Heart left ventricle (tissue), 16 donors: ENCODE measurements around the gene PRCC. TPM values are rescaled to one million over a fixed set of nuclear protein-coding genes. Genes with fewer than 3 reads are reported as not detected.
A peak's percentile ranks its signal among the peaks of the same experiment; 100 is the strongest.
"Not testable (repeated sequence)": the region's sequence is repeated elsewhere in the genome, so short reads cannot be mapped to it uniquely, and the experiment has no call there.

ENCODE experiments used
- ATAC-seq, 4 donors: fragments of 200-7000 bp; cut with Tn5 transposase; one replicate each; pipeline ENCODE4 v1.9.1; 2020 to 2022; ENCODE audit warnings: moderate library complexity in 4 of 4, mild to moderate bottlenecking in 3 of 4, moderate number of reproducible peaks in 1 of 4
- DNase-seq, 5 donors: peaks; one replicate each; pipeline ENCODE4 v3.0.0-alpha.2; 2020
- H3K27ac ChIP-seq, 12 donors: fragments of 200-600 bp; sonication (generic) in 4 of 12; one replicate each; pipeline versions ENCODE4 v1.5.0 to v1.8.0; 2016 to 2022; ENCODE audit warnings: mild to moderate bottlenecking in 2 of 12
- H3K27me3 ChIP-seq, 9 donors: fragments of 200-600 bp; sonication (generic) in 2 of 9; one replicate each; pipeline versions ENCODE4 v1.5.1 to v1.8.0; 2016 to 2022; ENCODE audit warnings: mild to moderate bottlenecking in 3 of 9
- H3K36me3 ChIP-seq, 9 donors: fragments of 200-600 bp; sonication (generic) in 2 of 9; one replicate each; pipeline versions ENCODE4 v1.5.0 to v1.8.0; 2018 to 2022; ENCODE audit warnings: mild to moderate bottlenecking in 2 of 9
- H3K4me1 ChIP-seq, 12 donors: fragments of 200-600 bp; sonication (generic) in 4 of 12; one replicate each; pipeline versions ENCODE4 v1.5.0 to v1.8.0; 2016 to 2022; ENCODE audit warnings: mild to moderate bottlenecking in 3 of 12
- H3K4me3 ChIP-seq, 12 donors: fragments of 200-600 bp; sonication (generic) in 4 of 12; one replicate each; pipeline versions ENCODE4 v1.5.0 to v1.8.0; 2017 to 2022; ENCODE audit warnings: mild to moderate bottlenecking in 9 of 12, moderate library complexity in 4 of 12
- H3K9me3 ChIP-seq, 12 donors: fragments of 200-600 bp; sonication (generic) in 4 of 12; one replicate each; pipeline versions ENCODE4 v1.5.0 to v1.8.0; 2016 to 2022; ENCODE audit warnings: mild to moderate bottlenecking in 1 of 12
- POLR2A ChIP-seq, 2 donors: fragments of 450-650 bp; IDR thresholded peaks; one replicate each; pipeline ENCODE4 v1.6.1; 2017; ENCODE audit warnings: antibody characterized with exemption in 2 of 2, mild to moderate bottlenecking in 2 of 2, moderate library complexity in 2 of 2
- WGBS, 4 donors: extraction: QIAGEN DNeasy Blood & Tissue Kit in 2 of 4; methylation state at CpG; one replicate each; pipeline versions ENCODE4 v1.1.5 to v1.1.7; 2013 to 2018; 5-methylcytosine and 5-hydroxymethylcytosine counted together
- intact Hi-C, 10 donors: fragments of 100-400 bp; cut with DNase I; formaldehyde crosslinking; loops; one replicate each; pipeline versions ENCODE4 v1.11.1 to v1.14.2; 2022
- polyA plus RNA-seq, 2 donors: library from polyadenylated mRNA; stranded (reverse); fragments of 200-250 nt; gene quantifications; one replicate each; pipeline ENCODE4 v1.2.3, GENCODE V29; 2013
- total RNA-seq, 9 donors: library from RNA; depleted of rRNA in 2 of 9; stranded (reverse); fragments of >200 nt in 2 of 9; fragmentation: NEBNext Ultra II Directional in 3 of 9; extraction: Animal tissue kit (Norgen Biotek cat#: 25700) in 3 of 9; gene quantifications; one replicate each; pipeline versions ENCODE4 v1.1.0 to v1.2.4, GENCODE V29; 2016 to 2023
- TF ChIP-seq, protein P1 (sequence below), 12 donors: fragments of 200-600 bp; sonication (generic) in 4 of 12; IDR thresholded peaks; one replicate each; pipeline versions ENCODE4 v1.5.0 to v1.8.0; 2018 to 2022; ENCODE audit warnings: antibody characterized with exemption in 12 of 12, mild to moderate bottlenecking in 5 of 12
- donor health status: ischemic (EF 13 %, LVEDD 7.1; RV severe dilation, severe dysfunction).
- donor health status: healthy with polysubstance abuse.
- donor health status: DM: no; HTN: yes; CAD: no.
- donor health status: DM: no; HTN: no; CAD: no.
- donor health status: ischemic (EF 25% LVEDD 6.9; RV normal size, moderate dysfunction).
- donor health status: ischemic (EF 25% LVEDD 5.7; RV mildly dilated, moderate dysfunction).
- donor health status: healthy.
- donor health status: DM: yes; HTN: yes; CAD: no.
- donor health status: ischemic (EF 35%, LVEDD 5.7; RV mildly dilated, moderate dysfunction).
- donor health status: nonischemic (EF 11% LVEDD 7.7; RV severe dilation, severe dysfunction).
- donor health status: DM: yes; HTN: yes; CAD: no.
- donor health status: PGD.
- donor health status: ischemic (EF 29% LVEDD 5.4; RV normal size, mild dysfunction).
- donor health status: nonischemic (EF 23%, LVEDD 6.1; RV moderate dilation, normal function).

The PRCC gene
- total and polyA plus RNA-seq, 11 donors: 34.6 to 55.5 (median 39.0) TPM

DNA sequence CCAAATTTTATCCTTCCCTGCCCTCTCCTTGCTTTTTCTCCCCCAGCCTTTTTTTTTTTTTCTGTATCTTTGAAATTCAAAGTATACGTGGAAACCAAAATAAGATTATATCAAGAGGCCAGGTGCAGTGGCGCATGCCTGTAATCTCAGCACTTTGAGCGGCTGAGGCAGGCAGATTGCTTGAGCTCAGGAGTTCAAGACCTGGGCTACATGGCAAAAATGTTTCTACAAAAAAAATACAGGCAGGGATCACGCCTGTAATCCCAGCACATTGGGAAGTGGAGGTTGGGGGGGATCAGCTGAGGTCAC lies 6.6 kb upstream of the PRCC start:
- WGBS, 4 donors: 78 to 85% (median 84%) methylated on average over 4 of the region's 4 CpGs
- ATAC-seq (no peak), DNase-seq (no peak)
- intact Hi-C loops: no loop called here
- Histone ChIP-seq H3K36me3 (no peaks in the 10 kb centered on the region), H3K27ac (no peak overlapping the region), H3K4me1 (peaks cover 0 to 5% (median under 1%) of the 10 kb centered on the region in 12 donors), H3K4me3 (no peak overlapping the region), H3K27me3 (no peaks in the 10 kb centered on the region), H3K9me3 (no peaks in the 10 kb centered on the region)
- no peak for TF ChIP-seq POLR2A (IDR thresholded peaks at IDR 0.05)
- TF ChIP-seq, protein P1, sequence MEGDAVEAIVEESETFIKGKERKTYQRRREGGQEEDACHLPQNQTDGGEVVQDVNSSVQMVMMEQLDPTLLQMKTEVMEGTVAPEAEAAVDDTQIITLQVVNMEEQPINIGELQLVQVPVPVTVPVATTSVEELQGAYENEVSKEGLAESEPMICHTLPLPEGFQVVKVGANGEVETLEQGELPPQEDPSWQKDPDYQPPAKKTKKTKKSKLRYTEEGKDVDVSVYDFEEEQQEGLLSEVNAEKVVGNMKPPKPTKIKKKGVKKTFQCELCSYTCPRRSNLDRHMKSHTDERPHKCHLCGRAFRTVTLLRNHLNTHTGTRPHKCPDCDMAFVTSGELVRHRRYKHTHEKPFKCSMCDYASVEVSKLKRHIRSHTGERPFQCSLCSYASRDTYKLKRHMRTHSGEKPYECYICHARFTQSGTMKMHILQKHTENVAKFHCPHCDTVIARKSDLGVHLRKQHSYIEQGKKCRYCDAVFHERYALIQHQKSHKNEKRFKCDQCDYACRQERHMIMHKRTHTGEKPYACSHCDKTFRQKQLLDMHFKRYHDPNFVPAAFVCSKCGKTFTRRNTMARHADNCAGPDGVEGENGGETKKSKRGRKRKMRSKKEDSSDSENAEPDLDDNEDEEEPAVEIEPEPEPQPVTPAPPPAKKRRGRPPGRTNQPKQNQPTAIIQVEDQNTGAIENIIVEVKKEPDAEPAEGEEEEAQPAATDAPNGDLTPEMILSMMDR (IDR thresholded peaks at IDR 0.05): no peak

DNA sequence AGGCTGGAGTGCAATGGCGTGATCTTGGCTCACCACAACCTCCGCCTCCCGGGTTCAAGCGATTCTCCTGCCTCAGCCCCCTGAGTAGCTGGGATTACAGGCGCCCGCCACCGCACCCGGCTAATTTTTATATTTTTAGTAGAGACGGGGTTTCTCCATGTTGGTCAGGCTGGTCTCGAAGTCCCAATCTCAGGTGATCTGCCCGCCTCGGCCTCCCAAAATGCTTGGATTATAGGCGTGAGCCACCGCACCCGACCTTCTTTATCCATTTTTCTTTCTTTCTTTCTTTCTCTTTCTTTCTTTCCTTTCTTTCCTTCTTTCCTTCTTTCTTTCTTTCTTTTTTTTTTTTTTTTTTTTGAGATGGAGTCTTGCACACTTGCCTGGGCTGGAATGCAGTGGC lies 2.2 kb upstream of the PRCC start:
- intact Hi-C loops: loop anchor here in 3 of 10 donors (5.0 kb wide), 1 partner anchor 38 kb away; the partner anchor contains the start of genes ISG20L2 (in 3 of the 3) and METTL25B (in 3 of the 3)
- H3K27ac ChIP-seq: not testable (repeated sequence)
- WGBS, 4 donors: 92 to 95% (median 94%) methylated on average over 15 of the region's 15 CpGs

DNA sequence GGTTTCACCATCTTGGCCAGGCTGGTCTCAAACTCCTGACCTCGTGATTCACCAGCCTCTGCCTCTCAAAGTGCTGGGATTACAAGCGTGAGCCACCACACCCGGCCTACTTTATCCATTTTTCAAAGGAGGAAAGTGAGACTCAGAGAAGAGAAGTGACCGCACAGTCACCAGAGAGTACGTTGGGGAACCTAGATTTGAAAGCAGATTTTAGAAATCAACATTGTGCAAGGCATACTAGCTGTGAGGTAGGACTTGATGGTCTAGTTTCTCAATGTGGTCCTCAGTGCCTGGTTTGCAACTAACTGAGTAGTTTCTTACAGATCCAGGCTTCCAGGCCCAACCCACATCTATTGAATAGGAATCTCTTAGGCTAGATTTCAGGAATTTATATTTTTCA lies 1.7 kb upstream of the PRCC start:
- intact Hi-C loops: loop anchor here in 7 of 10 donors (1.0 to 5.0 kb wide), 5 partner anchors 13 to 38 kb away; partner anchors contain the start of genes ISG20L2 (in 5 of the 7), METTL25B (in 5 of the 7) and MRPL24 (in 3 of the 7)

More for the DNA sequence above, 2.2 kb upstream of the PRCC start:
- H3K36me3 ChIP-seq, DNase-seq, H3K9me3 ChIP-seq, H3K27me3 ChIP-seq, H3K4me3 ChIP-seq, ATAC-seq: not testable (repeated sequence)
- H3K4me1 ChIP-seq: peaks cover 0 to 35% (median 27%) of the 10 kb centered on the region in 12 donors

GRCh38 chr1:156766298-156767100 lies 836 bp upstream of the PRCC start:
- peak overlapping the region; percentile 43 to 100 (median 79) for H3K4me3 ChIP-seq
- H3K36me3 ChIP-seq: peaks cover 0 to 17% (median 9%) of the 10 kb centered on the region in 9 donors
- peak in 3 of 4 donors; percentile 6 to 21 (median 14) for ATAC-seq
- H3K9me3 ChIP-seq: no peaks in the 10 kb centered on the region
- H3K27me3 ChIP-seq: no peaks in the 10 kb centered on the region
- TF ChIP-seq, protein P1 (IDR thresholded peaks at IDR 0.05): no peak
- TF ChIP-seq POLR2A (IDR thresholded peaks at IDR 0.05): no peak
- intact Hi-C loops: loop anchor here in 9 of 10 donors (1.0 to 5.0 kb wide), 8 partner anchors 14 to 39 kb away; partner anchors contain the start of genes ISG20L2 (in 7 of the 9), METTL25B (in 7 of the 9), MRPL24 (in 5 of the 9) and HDGF (in 1 of the 9)
- WGBS, 4 donors: 6 to 8% (median 7%) methylated on average over 14 of the region's 14 CpGs
- no peak for DNase-seq
- peaks cover 0 to 48% (median 39%) of the 10 kb centered on the region in 12 donors for H3K4me1 ChIP-seq
- peak overlapping the region; percentile 33 to 99 (median 94) for H3K27ac ChIP-seq

More for the DNA sequence above, 1.7 kb upstream of the PRCC start:
- no peaks in the 10 kb centered on the region for H3K9me3 ChIP-seq
- peak overlapping the region in 7 of 12 donors; percentile 64 to 100 (median 81) for H3K4me3 ChIP-seq
- H3K27ac ChIP-seq: peak overlapping the region in 10 of 12 donors; percentile 81 to 99 (median 95)
- H3K36me3 ChIP-seq: peaks cover 0 to 10% (median 5%) of the 10 kb centered on the region in 9 donors
- WGBS, 4 donors: 78 to 94% (median 91%) methylated on average over 5 of the region's 5 CpGs
- H3K4me1 ChIP-seq: peaks cover 0 to 40% (median 31%) of the 10 kb centered on the region in 12 donors
- H3K27me3 ChIP-seq: no peaks in the 10 kb centered on the region
- ATAC-seq: no peak
- TF ChIP-seq, protein P1 (IDR thresholded peaks at IDR 0.05): no peak
- TF ChIP-seq POLR2A (IDR thresholded peaks at IDR 0.05): no peak
- DNase-seq: no peak
